ENCODE results near the gene OTUD4. TPM values are rescaled to one million over a fixed set of nuclear protein-coding genes. Genes with fewer than 3 reads are reported as not detected.

Gene OTUD4
- total RNA-seq, 4 donors from 2014 or later: 19.1 to 68.5 (median 47.0) TPM

DNA sequence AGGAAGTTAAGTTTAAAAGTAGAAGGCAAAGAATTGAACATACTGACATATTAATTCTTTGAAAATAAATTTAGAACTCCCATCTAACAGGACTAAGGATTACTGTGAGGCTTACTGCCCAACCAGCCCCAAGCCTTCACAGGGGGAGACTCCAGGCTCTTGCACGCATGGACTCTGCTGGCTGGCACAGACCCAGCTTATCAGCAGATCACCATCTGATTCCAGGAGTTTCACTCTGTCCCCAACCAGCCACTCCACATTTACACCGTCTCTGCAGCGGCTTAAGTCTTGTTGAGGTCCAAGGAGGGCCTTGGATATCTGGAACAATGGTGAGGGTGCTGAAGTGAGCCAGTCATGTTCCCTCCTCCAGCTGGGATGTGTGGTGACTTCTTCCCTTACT, 16.4 kb upstream of the OTUD4 start:
- Histone ChIP-seq H3K9me3 (no peaks in the 10 kb centered on the region), H3K27me3 (no peaks in the 10 kb centered on the region), H3K4me1 (no peaks in the 10 kb centered on the region), H3K27ac (no peak overlapping the region), H3K36me3 (no peaks in the 10 kb centered on the region), H3K4me3 (no peak overlapping the region)
- TF ChIP-seq CTCF (IDR thresholded peaks at IDR 0.05) (no peak), POLR2A (IDR thresholded peaks at IDR 0.05) (no peak)
- DNase-seq: no peak

DNA sequence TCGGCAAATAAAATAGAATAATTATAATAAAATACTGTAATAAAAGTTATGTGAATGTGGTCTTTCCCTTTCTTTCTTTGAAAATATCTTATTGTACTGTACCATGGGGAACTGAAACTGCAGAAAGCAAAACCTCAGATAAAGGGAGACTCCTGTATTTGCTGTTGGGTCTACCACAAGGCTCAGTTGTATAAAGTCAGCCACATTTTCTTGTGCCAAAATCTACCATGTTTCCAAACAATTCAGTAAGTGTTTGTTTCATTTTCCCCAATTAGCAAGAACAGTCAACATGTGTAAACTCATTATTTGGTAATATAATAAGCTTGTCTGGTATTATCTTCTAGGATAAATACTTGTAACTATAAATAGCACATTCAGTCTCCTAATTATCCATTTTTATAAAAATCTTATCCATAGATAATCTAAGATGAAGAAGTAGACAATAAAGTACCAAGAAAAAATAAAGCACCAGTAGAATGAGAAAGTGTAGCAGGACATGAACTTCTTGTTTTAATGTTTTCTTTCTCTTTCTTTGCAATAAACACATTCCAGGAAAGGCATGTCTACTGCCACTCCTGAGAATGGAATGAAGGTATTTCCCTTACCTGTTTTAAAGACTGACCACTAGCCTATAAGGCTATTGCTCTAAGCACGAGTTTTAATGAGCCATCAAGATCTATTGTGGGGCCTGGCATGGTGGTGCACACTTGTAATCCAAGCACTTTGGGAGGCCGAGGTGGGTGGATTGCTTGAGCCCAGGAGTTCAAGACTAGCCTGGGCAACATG, 15.0 kb upstream of the OTUD4 start:
- no peak overlapping the region for H3K27ac ChIP-seq
- no peaks in the 10 kb centered on the region for H3K36me3 ChIP-seq
- TF ChIP-seq POLR2A (IDR thresholded peaks at IDR 0.05): no peak
- TF ChIP-seq CTCF (IDR thresholded peaks at IDR 0.05): no peak
- no peaks in the 10 kb centered on the region for H3K27me3 ChIP-seq
- H3K4me3 ChIP-seq: no peak overlapping the region
- DNase-seq: no peak
- no peaks in the 10 kb centered on the region for H3K4me1 ChIP-seq
- no peaks in the 10 kb centered on the region for H3K9me3 ChIP-seq

DNA sequence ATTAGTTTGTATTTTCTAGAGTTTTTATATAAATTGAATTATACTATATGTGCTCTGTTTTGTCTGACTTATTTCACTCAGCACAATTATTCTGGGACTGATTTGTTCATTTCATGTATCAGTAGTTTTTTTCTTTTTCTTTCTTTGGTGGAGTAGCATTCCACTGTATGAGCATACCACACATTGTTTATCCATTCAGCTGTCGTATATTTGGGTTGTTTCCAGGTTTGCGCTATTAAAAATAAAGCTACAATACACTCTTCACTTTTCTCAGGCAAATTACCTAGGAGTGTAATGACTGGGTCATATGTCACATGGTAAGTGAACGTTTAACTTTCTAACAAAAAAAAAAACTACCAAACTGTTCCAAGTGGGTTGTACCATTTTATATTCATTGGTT, 9.6 kb upstream of the OTUD4 start:
- Histone ChIP-seq H3K4me1 (no peaks in the 10 kb centered on the region), H3K36me3 (no peaks in the 10 kb centered on the region), H3K4me3 (no peak overlapping the region), H3K27me3 (no peaks in the 10 kb centered on the region), H3K27ac (no peak overlapping the region), H3K9me3 (no peaks in the 10 kb centered on the region)
- TF ChIP-seq CTCF (IDR thresholded peaks at IDR 0.05) (no peak), POLR2A (IDR thresholded peaks at IDR 0.05) (no peak)
- no peak for DNase-seq

GRCh38 chr4:145186729-145187128, 6.3 kb upstream of the OTUD4 start:
- Histone ChIP-seq H3K27me3 (no peaks in the 10 kb centered on the region), H3K9me3 (no peaks in the 10 kb centered on the region), H3K27ac (no peak overlapping the region), H3K4me1 (no peaks in the 10 kb centered on the region), H3K4me3 (no peak overlapping the region), H3K36me3 (no peaks in the 10 kb centered on the region)
- TF ChIP-seq CTCF (IDR thresholded peaks at IDR 0.05) (no peak), POLR2A (IDR thresholded peaks at IDR 0.05) (no peak)
- DNase-seq: no peak

- no peaks in the 10 kb centered on the region for H3K27me3 ChIP-seq
- no peaks in the 10 kb centered on the region for H3K36me3 ChIP-seq
- no peak overlapping the region for H3K27ac ChIP-seq
- no peak for DNase-seq
- peaks cover 0 to 6% (median 0%) of the 10 kb centered on the region in 4 donors for H3K4me1 ChIP-seq
- no peak for TF ChIP-seq POLR2A (IDR thresholded peaks at IDR 0.05)
- no peak for TF ChIP-seq CTCF (IDR thresholded peaks at IDR 0.05)
- H3K9me3 ChIP-seq: no peaks in the 10 kb centered on the region
- H3K4me3 ChIP-seq: no peak overlapping the region
Observed at GRCh38 chr4:145183581-145183980, 3.2 kb upstream of the OTUD4 start.

Measured in Peyer's patch (tissue), 4 donors.